ENCODE measurements around the gene LRRIQ1.
A peak's percentile ranks its signal among the peaks of the same experiment; 100 is the strongest.
"Not testable (repeated sequence)": the region's sequence is repeated elsewhere in the genome, so short reads cannot be mapped to it uniquely, and the experiment has no call there.

LRRIQ1 gene

GRCh38 chr12:85190728-85191127 is 154.6 kb downstream of the LRRIQ1 start:
- no peak for DNase-seq (ENCODE audit: low read depth)
- H3K4me3 ChIP-seq (ENCODE audit: control insufficient read depth, low read depth, low read length): no peak overlapping the region
- TF ChIP-seq, protein P1, sequence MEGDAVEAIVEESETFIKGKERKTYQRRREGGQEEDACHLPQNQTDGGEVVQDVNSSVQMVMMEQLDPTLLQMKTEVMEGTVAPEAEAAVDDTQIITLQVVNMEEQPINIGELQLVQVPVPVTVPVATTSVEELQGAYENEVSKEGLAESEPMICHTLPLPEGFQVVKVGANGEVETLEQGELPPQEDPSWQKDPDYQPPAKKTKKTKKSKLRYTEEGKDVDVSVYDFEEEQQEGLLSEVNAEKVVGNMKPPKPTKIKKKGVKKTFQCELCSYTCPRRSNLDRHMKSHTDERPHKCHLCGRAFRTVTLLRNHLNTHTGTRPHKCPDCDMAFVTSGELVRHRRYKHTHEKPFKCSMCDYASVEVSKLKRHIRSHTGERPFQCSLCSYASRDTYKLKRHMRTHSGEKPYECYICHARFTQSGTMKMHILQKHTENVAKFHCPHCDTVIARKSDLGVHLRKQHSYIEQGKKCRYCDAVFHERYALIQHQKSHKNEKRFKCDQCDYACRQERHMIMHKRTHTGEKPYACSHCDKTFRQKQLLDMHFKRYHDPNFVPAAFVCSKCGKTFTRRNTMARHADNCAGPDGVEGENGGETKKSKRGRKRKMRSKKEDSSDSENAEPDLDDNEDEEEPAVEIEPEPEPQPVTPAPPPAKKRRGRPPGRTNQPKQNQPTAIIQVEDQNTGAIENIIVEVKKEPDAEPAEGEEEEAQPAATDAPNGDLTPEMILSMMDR (conservative IDR thresholded peaks at IDR 0.05; ENCODE audit: control insufficient read depth, insufficient read depth, low read depth, low read length): no peak

GRCh38 chr12:85203809-85204208 is 167.7 kb downstream of the LRRIQ1 start:
- not testable (repeated sequence) for DNase-seq (ENCODE audit: low read depth); H3K4me3 ChIP-seq (ENCODE audit: control insufficient read depth, low read depth, low read length)

DNA sequence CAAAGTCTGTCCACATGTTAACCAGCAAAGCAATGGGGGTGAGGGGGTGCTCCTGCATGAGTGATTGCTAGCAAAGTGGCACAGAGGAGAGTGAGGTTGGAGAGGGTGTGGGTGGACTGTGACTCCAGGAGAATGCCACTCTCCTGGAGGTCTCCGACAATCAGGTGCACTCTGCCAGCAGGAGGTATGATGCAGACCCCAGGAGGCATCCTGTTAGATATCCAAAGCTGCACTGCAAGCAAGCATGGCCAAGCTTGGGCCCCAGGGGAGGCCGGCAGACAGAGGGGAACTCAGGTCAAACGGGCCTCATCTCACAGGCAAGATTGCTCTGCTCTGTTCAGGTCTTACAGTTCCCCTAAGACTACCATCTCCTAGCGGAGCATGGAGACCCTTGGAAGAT is 170.4 kb downstream of the LRRIQ1 start:
- DNase-seq (ENCODE audit: low read depth): no peak
- TF ChIP-seq, protein P1 (conservative IDR thresholded peaks at IDR 0.05; ENCODE audit: control insufficient read depth, insufficient read depth, low read depth, low read length): no peak
- no peak overlapping the region for H3K4me3 ChIP-seq (ENCODE audit: control insufficient read depth, low read depth, low read length)

DNA sequence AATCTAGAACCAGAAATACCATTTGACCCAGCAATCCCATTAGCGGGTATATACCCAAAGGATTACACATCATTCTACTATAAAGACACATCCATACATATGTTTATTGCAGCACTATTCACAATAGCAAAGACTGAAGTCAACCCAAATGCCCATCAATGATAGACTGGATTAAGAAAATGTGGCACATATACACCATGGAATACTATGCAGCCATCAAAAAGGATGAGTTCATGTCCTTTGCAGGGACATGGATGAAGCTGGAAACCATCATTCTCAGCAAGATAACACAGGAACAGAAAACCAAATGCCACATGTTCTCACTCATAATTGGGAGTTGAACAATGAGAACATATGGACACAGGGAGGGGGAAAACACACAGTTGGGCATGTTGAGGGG is 188.2 kb downstream of the LRRIQ1 start:
- not testable (repeated sequence) for H3K4me3 ChIP-seq (ENCODE audit: control insufficient read depth, low read depth, low read length); DNase-seq (ENCODE audit: low read depth)

DNA sequence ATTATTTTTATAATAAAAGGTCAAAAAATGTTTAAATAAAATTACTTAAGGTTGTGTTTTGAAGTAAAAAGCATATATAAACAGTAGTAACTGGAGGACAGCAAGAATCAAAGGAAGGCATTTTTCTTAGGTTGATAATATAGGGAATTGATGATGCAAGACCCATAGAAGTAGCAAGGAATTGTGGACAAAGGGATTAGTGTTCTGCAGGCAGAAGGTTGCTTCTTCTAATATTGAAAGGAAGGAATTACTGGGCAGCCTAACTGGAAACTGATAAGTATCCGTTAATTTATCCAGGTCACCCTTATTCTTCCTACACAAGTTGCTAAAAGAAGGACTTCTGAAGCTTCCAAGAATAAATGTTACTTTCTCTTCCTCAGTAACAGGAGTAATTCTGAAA is 189.3 kb downstream of the LRRIQ1 start:
- TF ChIP-seq, protein P1 (conservative IDR thresholded peaks at IDR 0.05; ENCODE audit: control insufficient read depth, insufficient read depth, low read depth, low read length): no peak
- no peak for DNase-seq (ENCODE audit: low read depth)
- no peak overlapping the region for H3K4me3 ChIP-seq (ENCODE audit: control insufficient read depth, low read depth, low read length)

- TF ChIP-seq, protein P1 (conservative IDR thresholded peaks at IDR 0.05; ENCODE audit: control insufficient read depth, insufficient read depth, low read depth, low read length): no peak
- no peak overlapping the region for H3K4me3 ChIP-seq (ENCODE audit: control insufficient read depth, low read depth, low read length)
- DNase-seq (ENCODE audit: low read depth): no peak
Measured at GRCh38 chr12:85237327-85237726, 201.2 kb downstream of the LRRIQ1 start.

GRCh38 chr12:85244561-85244960 is 208.4 kb downstream of the LRRIQ1 start:
- TF ChIP-seq, protein P1 (conservative IDR thresholded peaks at IDR 0.05; ENCODE audit: control insufficient read depth, insufficient read depth, low read depth, low read length): no peak
- no peak overlapping the region for H3K4me3 ChIP-seq (ENCODE audit: control insufficient read depth, low read depth, low read length)
- DNase-seq (ENCODE audit: low read depth): no peak

GRCh38 chr12:85253853-85254252 is 217.7 kb downstream of the LRRIQ1 start:
- TF ChIP-seq, protein P1 (conservative IDR thresholded peaks at IDR 0.05; ENCODE audit: control insufficient read depth, insufficient read depth, low read depth, low read length): no peak
- DNase-seq (ENCODE audit: low read depth): peak; percentile 15
- no peak overlapping the region for H3K4me3 ChIP-seq (ENCODE audit: control insufficient read depth, low read depth, low read length)

All from fibroblast of mammary gland (primary cell).